Measurements from ENCODE around the gene SLC1A7. TPM values are rescaled to one million over a fixed set of nuclear protein-coding genes. Genes with fewer than 3 reads are reported as not detected.

The SLC1A7 gene
- total RNA-seq, 1 experiment from 2014 or later: 0.31 TPM

- H3K4me3 ChIP-seq (ENCODE audit: low read depth in 2 of 2, low read length in 2 of 2): no peak overlapping the region
- H3K4me1 ChIP-seq (ENCODE audit: control insufficient read depth, insufficient read depth, low read length): no peaks in the 10 kb centered on the region
- CTCF ChIA-PET: interaction anchor here (0.5 kb wide), 1 partner anchor 218 kb away, joined by 9 read pairs; no protein-coding TSS in a partner anchor
- DNase-seq (ENCODE audit: low read depth, low spot score) (no peak), ATAC-seq (no peak)
- no peaks in the 10 kb centered on the region; the same call in 1 of the 2 replicates for H3K27me3 ChIP-seq (ENCODE audit: control insufficient read depth, insufficient read depth, low read length)
- POLR2A ChIA-PET: no interaction called here
- H3K9me3 ChIP-seq (ENCODE audit: control insufficient read depth, insufficient read depth, low read depth, low read length): no peaks in the 10 kb centered on the region
- TF ChIP-seq SIN3A (IDR thresholded peaks at IDR 0.05; ENCODE audit: borderline replicate concordance, insufficient read depth, low read depth, low read length) (no peak), CTCF (IDR thresholded peaks at IDR 0.05) (no peak), TCF7L2 (IDR thresholded peaks at IDR 0.05; ENCODE audit: low read depth, low read length) (no peak), POLR2AphosphoS5 (IDR thresholded peaks at IDR 0.05; ENCODE audit: low read depth, low read length) (no peak), REST (IDR thresholded peaks at IDR 0.05; ENCODE audit: insufficient read depth in 1 of 2, low read depth in 2 of 2, low read length in 1 of 2) (no peak)
- in situ Hi-C loops (cut with HindIII; ENCODE audit: low pct_unique_long_range_greater_than_20kb, low sequenced_read_pairs): no loop called here
- BruUV-seq (replicated peaks): no TSS peak
- H3K36me3 ChIP-seq (ENCODE audit: control insufficient read depth, insufficient read depth, low read length): no peaks in the 10 kb centered on the region
- no peak overlapping the region for H3K27ac ChIP-seq (ENCODE audit: low read length)
- intact Hi-C loops (cut with micrococcal nuclease; ENCODE audit: unreplicated experiment): no loop called here
These were observed 81.9 kb downstream of the SLC1A7 start for GRCh38 chr1:53060579-53060978.

GRCh38 chr1:53057127-53057526 lies 85.3 kb downstream of the SLC1A7 start:
- CTCF ChIA-PET: no interaction called here
- in situ Hi-C loops (cut with HindIII; ENCODE audit: low pct_unique_long_range_greater_than_20kb, low sequenced_read_pairs): no loop called here
- ATAC-seq (no peak), DNase-seq (ENCODE audit: low read depth, low spot score) (no peak)
- H3K27ac ChIP-seq (ENCODE audit: low read length): no peak overlapping the region
- intact Hi-C loops (cut with micrococcal nuclease; ENCODE audit: unreplicated experiment): no loop called here
- TF ChIP-seq SIN3A (IDR thresholded peaks at IDR 0.05; ENCODE audit: borderline replicate concordance, insufficient read depth, low read depth, low read length) (no peak), TCF7L2 (IDR thresholded peaks at IDR 0.05; ENCODE audit: low read depth, low read length) (no peak), CTCF (IDR thresholded peaks at IDR 0.05) (no peak), REST (IDR thresholded peaks at IDR 0.05; ENCODE audit: insufficient read depth in 1 of 2, low read depth in 2 of 2, low read length in 1 of 2) (no peak), POLR2AphosphoS5 (IDR thresholded peaks at IDR 0.05; ENCODE audit: low read depth, low read length) (no peak)
- H3K4me3 ChIP-seq (ENCODE audit: low read depth in 2 of 2, low read length in 2 of 2): no peak overlapping the region
- POLR2A ChIA-PET: no interaction called here
- no peaks in the 10 kb centered on the region for H3K9me3 ChIP-seq (ENCODE audit: control insufficient read depth, insufficient read depth, low read depth, low read length)
- no peaks in the 10 kb centered on the region for H3K4me1 ChIP-seq (ENCODE audit: control insufficient read depth, insufficient read depth, low read length)
- BruUV-seq (replicated peaks): no TSS peak
- no peaks in the 10 kb centered on the region for H3K36me3 ChIP-seq (ENCODE audit: control insufficient read depth, insufficient read depth, low read length)
- no peaks in the 10 kb centered on the region; the same call in 1 of the 2 replicates for H3K27me3 ChIP-seq (ENCODE audit: control insufficient read depth, insufficient read depth, low read length)
